ENCODE data around the gene LRMDA. TPM values are rescaled to one million over a fixed set of nuclear protein-coding genes. Genes with fewer than 3 reads are reported as not detected.

The LRMDA gene
- total and polyA plus RNA-seq, 2 of the 8 experiments (the other 6 are each of a cell fraction or from before 2014, with no cell fraction given) = 0.86 to 2.8 TPM

- Histone ChIP-seq H2AK5ac (ENCODE audit: low read depth, low read length) (no peak overlapping the region), H3K9me3 (ENCODE audit: insufficient read depth in 2 of 2, low read depth in 1 of 2, low read length in 1 of 2) (no peaks in the 10 kb centered on the region), H3K36me3 (ENCODE audit: control insufficient read depth in 2 of 4, insufficient read depth in 4 of 4, low read length in 3 of 4) (no peaks in the 10 kb centered on the region), H3K79me2 (ENCODE audit: control insufficient read depth in 1 of 2, insufficient read depth in 2 of 2, low read length in 2 of 2) (no peaks in the 10 kb centered on the region), H2BK120ac (replicated peaks; ENCODE audit: low read depth, low read length) (no peak overlapping the region), H3K9ac (replicated peaks in 1 of 4; ENCODE audit: extremely low read depth in 1 of 4, low read depth in 3 of 4, low read length in 3 of 4) (no peak overlapping the region), H3K56ac (replicated peaks; ENCODE audit: insufficient read length, low read depth, low read length) (no peak overlapping the region), H3K27ac (ENCODE audit: low read depth, low read length) (no peak overlapping the region), H3K23ac (ENCODE audit: insufficient read length) (no peak overlapping the region), H3K27me3 (replicated peaks in 1 of 4; ENCODE audit: control insufficient read depth in 3 of 4, extremely low read depth in 1 of 4, insufficient read depth in 3 of 4, low read length in 3 of 4) (no peaks in the 10 kb centered on the region), H2BK5ac (ENCODE audit: low read depth, low read length) (no peak overlapping the region), H3K18ac (ENCODE audit: extremely low read depth, low read length) (no peak overlapping the region), H2BK15ac (ENCODE audit: low read length) (no peak overlapping the region), H3K4me3 (ENCODE audit: extremely low read depth in 1 of 4, insufficient read depth in 2 of 4, low read depth in 3 of 4, low read length in 4 of 4) (no peak overlapping the region), H4K91ac (replicated peaks; ENCODE audit: insufficient read length, low read length) (no peak overlapping the region), H3K23me2 (ENCODE audit: low read depth, low read length) (no peaks in the 10 kb centered on the region), H3K79me1 (ENCODE audit: low read depth, low read length) (no peaks in the 10 kb centered on the region), H3K4me2 (ENCODE audit: insufficient read depth in 1 of 2, low read depth in 2 of 2, low read length in 2 of 2) (no peak overlapping the region), H2BK20ac (ENCODE audit: low read length) (no peak overlapping the region), H2AFZ (ENCODE audit: low read length) (no peak overlapping the region), H4K20me1 (replicated peaks in 1 of 2; ENCODE audit: control insufficient read depth in 1 of 2, insufficient read depth in 2 of 2, low read length in 2 of 2) (no peaks in the 10 kb centered on the region), H3K4ac (replicated peaks; ENCODE audit: insufficient read length, low read depth, low read length) (no peak overlapping the region), H3K4me1 (replicated peaks in 1 of 4; ENCODE audit: control insufficient read depth in 3 of 4, insufficient read depth in 4 of 4, low read length in 3 of 4) (peaks cover 0 to 2% (median 0%) of the 10 kb centered on the region in 4 experiments; a peak in 1 of 7 replicates), H4K8ac (ENCODE audit: extremely low read depth, insufficient read depth, low read length) (no peak overlapping the region), H4K5ac (ENCODE audit: insufficient read length, low read depth, low read length) (no peak overlapping the region), H2BK12ac (ENCODE audit: low read depth, low read length) (no peak overlapping the region), H3K14ac (ENCODE audit: insufficient read length) (no peak overlapping the region)
- POLR2A ChIA-PET (ENCODE audit: partially characterized antibody) = no interaction called here
- no peak for FAIRE-seq
- no peak for DNase-seq (ENCODE audit: low read depth in 1 of 2, low spot score in 2 of 2)
- CTCF ChIA-PET (ENCODE audit: partially characterized antibody) = no interaction called here
- WGBS, 2 experiments (ENCODE audit: extremely low coverage in 1 of 2, insufficient coverage in 1 of 2, insufficient read length in 1 of 2, insufficient replicate concordance in 2 of 2, low coverage in 1 of 2, low lambda C conversion rate in 2 of 2, missing lambda C conversion rate in 1 of 2) = 82% methylated on average over 3 of the region's 3 CpGs; no CpG with 5 or more reads in 1 of the 2 experiments
- TF ChIP-seq CBX8 (IDR thresholded peaks at IDR 0.05; ENCODE audit: borderline replicate concordance, low read depth, low read length) (no peak), POLR2AphosphoS5 (IDR thresholded peaks at IDR 0.05; ENCODE audit: low read depth, low read length) (no peak), KDM5A (IDR thresholded peaks at IDR 0.05; ENCODE audit: low read length) (no peak), BACH1 (IDR thresholded peaks at IDR 0.05; ENCODE audit: low read length) (no peak), CTCF (IDR thresholded peaks at IDR 0.05; ENCODE audit: control extremely low read depth in 1 of 3, insufficient read depth in 1 of 3, low read depth in 1 of 3, low read length in 3 of 3) (no peak), CHD1 (IDR thresholded peaks at IDR 0.05; ENCODE audit: low read depth, low read length) (no peak), CTBP2 (IDR thresholded peaks at IDR 0.05; ENCODE audit: borderline replicate concordance, insufficient read depth, insufficient read length, low read length) (no peak), TBP (IDR thresholded peaks at IDR 0.05; ENCODE audit: low read depth, low read length) (no peak), PHF8 (conservative IDR thresholded peaks at IDR 0.05; ENCODE audit: low read depth, low read length) (no peak), ZNF274 (IDR thresholded peaks at IDR 0.05; ENCODE audit: borderline replicate concordance, extremely low read depth, low read length) (no peak), POU5F1 (IDR thresholded peaks at IDR 0.05; ENCODE audit: low read depth, low read length) (no peak), CREB1 (IDR thresholded peaks at IDR 0.05) (no peak), ASH2L (IDR thresholded peaks at IDR 0.05; ENCODE audit: low read length) (no peak)
Measured at GRCh38 chr10:76188216-76188615, 756.8 kb downstream of the LRMDA start.
